ENCODE results near the gene SYNE1. TPM values are rescaled to one million over a fixed set of nuclear protein-coding genes. Genes with fewer than 3 reads are reported as not detected.

Gene SYNE1
- polyA plus RNA-seq, 1 experiment = 35.7 TPM

DNA sequence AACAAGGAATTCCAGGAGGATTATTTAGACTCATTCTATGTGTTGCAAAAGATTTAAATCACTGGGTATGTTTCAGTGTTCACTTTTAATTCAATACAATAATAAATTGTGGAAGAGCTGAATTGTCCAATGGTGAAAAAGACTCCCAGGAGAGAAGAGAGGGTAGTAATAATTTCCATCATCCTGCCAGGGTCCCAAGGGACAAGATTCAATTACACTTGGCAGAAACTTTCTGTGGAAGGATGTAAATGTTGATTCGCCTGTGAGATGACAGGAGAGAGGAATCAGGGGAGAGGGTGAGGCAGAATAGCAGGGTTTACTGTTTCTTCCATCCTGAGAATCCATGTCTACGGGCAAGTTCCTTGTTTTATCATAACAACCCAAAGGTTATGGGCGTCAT lies 487.0 kb downstream of the SYNE1 start:
- ChIA-PET CTCF (interaction anchor here (0.8 to 0.9 kb wide), 2 partner anchors 10 to 117 kb away, joined by 3 to 4 read pairs; no protein-coding TSS in a partner anchor), POLR2A (no interaction called here)
- TF ChIP-seq, protein P1, sequence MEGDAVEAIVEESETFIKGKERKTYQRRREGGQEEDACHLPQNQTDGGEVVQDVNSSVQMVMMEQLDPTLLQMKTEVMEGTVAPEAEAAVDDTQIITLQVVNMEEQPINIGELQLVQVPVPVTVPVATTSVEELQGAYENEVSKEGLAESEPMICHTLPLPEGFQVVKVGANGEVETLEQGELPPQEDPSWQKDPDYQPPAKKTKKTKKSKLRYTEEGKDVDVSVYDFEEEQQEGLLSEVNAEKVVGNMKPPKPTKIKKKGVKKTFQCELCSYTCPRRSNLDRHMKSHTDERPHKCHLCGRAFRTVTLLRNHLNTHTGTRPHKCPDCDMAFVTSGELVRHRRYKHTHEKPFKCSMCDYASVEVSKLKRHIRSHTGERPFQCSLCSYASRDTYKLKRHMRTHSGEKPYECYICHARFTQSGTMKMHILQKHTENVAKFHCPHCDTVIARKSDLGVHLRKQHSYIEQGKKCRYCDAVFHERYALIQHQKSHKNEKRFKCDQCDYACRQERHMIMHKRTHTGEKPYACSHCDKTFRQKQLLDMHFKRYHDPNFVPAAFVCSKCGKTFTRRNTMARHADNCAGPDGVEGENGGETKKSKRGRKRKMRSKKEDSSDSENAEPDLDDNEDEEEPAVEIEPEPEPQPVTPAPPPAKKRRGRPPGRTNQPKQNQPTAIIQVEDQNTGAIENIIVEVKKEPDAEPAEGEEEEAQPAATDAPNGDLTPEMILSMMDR (IDR thresholded peaks at IDR 0.05; ENCODE audit: low read depth, low read length) = no peak
- DNase-seq (ENCODE audit: low read depth, low spot score) = no peak
- no peak overlapping the region for H3K27ac ChIP-seq (ENCODE audit: low read depth, low read length)
- H3K4me3 ChIP-seq (ENCODE audit: low read depth, low read length) = no peak overlapping the region
- no peaks in the 10 kb centered on the region for H3K9me3 ChIP-seq (ENCODE audit: control insufficient read depth, insufficient read depth, low read length)
- no peaks in the 10 kb centered on the region for H3K27me3 ChIP-seq (ENCODE audit: control insufficient read depth, insufficient read depth, low read length)

DNA sequence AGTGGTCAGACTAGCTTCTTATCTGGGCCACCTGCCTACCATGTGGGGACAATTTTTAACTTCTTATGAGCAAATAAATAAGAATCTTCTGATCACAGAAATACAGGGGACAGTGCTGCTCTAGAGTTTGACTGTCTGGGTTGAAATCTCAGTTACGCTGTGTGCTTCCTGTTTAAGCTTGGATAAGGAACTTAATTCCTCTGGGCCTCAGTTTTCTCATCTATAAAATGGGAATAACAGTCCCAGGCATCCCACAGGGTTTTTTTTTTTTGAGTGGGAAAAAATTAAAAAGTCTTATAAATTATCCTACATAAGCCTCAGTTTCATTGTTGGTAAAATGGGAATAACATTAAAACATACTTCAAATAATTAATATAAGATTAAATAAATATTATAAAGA lies 488.8 kb downstream of the SYNE1 start:
- TF ChIP-seq, protein P1 (IDR thresholded peaks at IDR 0.05; ENCODE audit: low read depth, low read length) = no peak
- POLR2A ChIA-PET = no interaction called here
- DNase-seq (ENCODE audit: low read depth, low spot score) = no peak
- no peak overlapping the region for H3K4me3 ChIP-seq (ENCODE audit: low read depth, low read length)
- no peak overlapping the region for H3K27ac ChIP-seq (ENCODE audit: low read depth, low read length)
- H3K27me3 ChIP-seq (ENCODE audit: control insufficient read depth, insufficient read depth, low read length) = no peaks in the 10 kb centered on the region
- H3K9me3 ChIP-seq (ENCODE audit: control insufficient read depth, insufficient read depth, low read length) = no peaks in the 10 kb centered on the region
- CTCF ChIA-PET = interaction anchor here (0.8 to 1.0 kb wide), 2 partner anchors 24 to 383 kb away, joined by 3 to 6 read pairs; no protein-coding TSS in a partner anchor

- TF ChIP-seq, protein P1 (IDR thresholded peaks at IDR 0.05; ENCODE audit: low read depth, low read length) = no peak
- ChIA-PET POLR2A (no interaction called here), CTCF (interaction anchor here (1.9 kb wide), 1 partner anchor 23 kb away, joined by 8 read pairs; no protein-coding TSS in a partner anchor)
- no peaks in the 10 kb centered on the region for H3K27me3 ChIP-seq (ENCODE audit: control insufficient read depth, insufficient read depth, low read length)
- DNase-seq (ENCODE audit: low read depth, low spot score) = no peak
- H3K4me3 ChIP-seq (ENCODE audit: low read depth, low read length) = no peak overlapping the region
- no peak overlapping the region for H3K27ac ChIP-seq (ENCODE audit: low read depth, low read length)
- H3K9me3 ChIP-seq (ENCODE audit: control insufficient read depth, insufficient read depth, low read length) = no peaks in the 10 kb centered on the region
Observed at GRCh38 chr6:152147269-152147668, 489.9 kb downstream of the SYNE1 start.

GRCh38 chr6:152146385-152146784 lies 490.8 kb downstream of the SYNE1 start:
- DNase-seq (ENCODE audit: low read depth, low spot score) = peak; percentile 69
- H3K27ac ChIP-seq (ENCODE audit: low read depth, low read length) = peak overlapping the region; percentile 68
- TF ChIP-seq, protein P1 (IDR thresholded peaks at IDR 0.05; ENCODE audit: low read depth, low read length) = no peak
- no peak overlapping the region for H3K4me3 ChIP-seq (ENCODE audit: low read depth, low read length)
- CTCF ChIA-PET = interaction anchor here (1.9 kb wide), 1 partner anchor 22 kb away, joined by 8 read pairs; no protein-coding TSS in a partner anchor
- no peaks in the 10 kb centered on the region for H3K9me3 ChIP-seq (ENCODE audit: control insufficient read depth, insufficient read depth, low read length)
- POLR2A ChIA-PET = no interaction called here
- no peaks in the 10 kb centered on the region for H3K27me3 ChIP-seq (ENCODE audit: control insufficient read depth, insufficient read depth, low read length)

- no peak for DNase-seq (ENCODE audit: low read depth, low spot score)
- CTCF ChIA-PET = interaction anchor here (2.5 to 4.7 kb wide), 2 partner anchors 19 to 378 kb away, joined by 10 to 25 read pairs; no protein-coding TSS in a partner anchor
- Histone ChIP-seq H3K27ac (ENCODE audit: low read depth, low read length) (no peak overlapping the region), H3K4me3 (ENCODE audit: low read depth, low read length) (no peak overlapping the region), H3K9me3 (ENCODE audit: control insufficient read depth, insufficient read depth, low read length) (no peaks in the 10 kb centered on the region), H3K27me3 (ENCODE audit: control insufficient read depth, insufficient read depth, low read length) (no peaks in the 10 kb centered on the region)
- POLR2A ChIA-PET = no interaction called here
- TF ChIP-seq, protein P1 (IDR thresholded peaks at IDR 0.05; ENCODE audit: low read depth, low read length) = no peak
Observed at GRCh38 chr6:152143359-152143758, 493.8 kb downstream of the SYNE1 start.
